GM18907 (cell line): ENCODE data around the gene LSM2.

Source experiments
- ATAC-seq: cut with Tn5 transposase; IDR thresholded peaks from one replicate; pipeline ENCODE4 v1.9.1; 2021; ENCODE audit warnings: mild to moderate bottlenecking, moderate library complexity; ENCODE audit not compliant: unreplicated experiment

LSM2 gene

DNA sequence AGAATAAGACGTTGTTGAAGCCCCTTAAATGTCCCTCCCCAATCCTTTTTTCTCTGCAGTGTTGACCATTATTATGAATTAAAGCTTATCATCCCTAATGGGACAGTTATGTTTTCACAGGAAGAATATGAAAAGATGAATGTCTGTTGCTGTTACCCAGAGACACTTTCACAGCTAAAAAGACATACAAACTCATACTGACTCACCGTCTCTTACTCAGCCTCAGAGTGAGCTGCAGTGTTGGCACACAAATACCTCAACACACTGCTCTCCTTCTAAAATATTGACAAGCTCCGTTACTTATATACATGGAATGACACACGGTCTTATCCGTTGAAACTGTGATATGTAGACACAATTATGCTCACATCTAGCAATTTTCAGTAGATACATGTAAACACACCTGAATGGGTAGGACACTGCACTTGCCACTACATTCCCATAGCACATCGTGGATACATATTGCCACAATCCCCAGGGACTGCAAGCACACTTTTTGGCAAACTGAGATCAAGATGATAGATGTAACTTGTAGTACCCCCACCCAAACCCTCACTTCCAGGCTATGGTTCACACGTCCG is 53.9 kb downstream of the LSM2 start:
- ATAC-seq = no peak

DNA sequence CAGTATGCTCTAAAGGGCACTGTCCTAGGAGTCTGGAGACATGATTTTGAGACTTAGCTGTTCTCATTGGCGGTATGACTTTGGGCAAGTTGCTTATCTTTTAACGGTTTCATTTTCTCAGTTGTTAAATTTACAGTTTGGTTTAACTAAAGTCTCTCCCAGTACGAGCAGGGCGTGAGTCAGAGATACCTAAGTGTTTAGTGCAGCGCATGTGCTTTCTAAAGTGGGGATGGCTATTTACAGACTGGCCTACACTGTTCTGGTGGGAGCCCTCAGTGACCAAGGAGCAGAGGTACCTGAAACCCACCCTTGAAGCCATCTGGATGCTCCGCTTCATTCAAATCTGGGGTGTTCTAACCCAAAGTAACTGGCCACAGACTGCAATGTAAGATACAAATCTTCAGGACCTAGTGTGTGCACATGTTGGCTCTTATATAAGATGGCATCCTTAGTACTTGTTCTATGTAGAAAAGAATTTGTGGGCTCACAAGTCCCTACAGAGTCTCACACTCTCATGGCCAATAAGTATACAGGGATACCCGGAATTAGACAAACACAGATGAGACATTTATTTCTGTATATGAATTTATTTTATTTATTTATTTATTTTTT is 56.2 kb downstream of the LSM2 start:
- ATAC-seq = no peak

DNA sequence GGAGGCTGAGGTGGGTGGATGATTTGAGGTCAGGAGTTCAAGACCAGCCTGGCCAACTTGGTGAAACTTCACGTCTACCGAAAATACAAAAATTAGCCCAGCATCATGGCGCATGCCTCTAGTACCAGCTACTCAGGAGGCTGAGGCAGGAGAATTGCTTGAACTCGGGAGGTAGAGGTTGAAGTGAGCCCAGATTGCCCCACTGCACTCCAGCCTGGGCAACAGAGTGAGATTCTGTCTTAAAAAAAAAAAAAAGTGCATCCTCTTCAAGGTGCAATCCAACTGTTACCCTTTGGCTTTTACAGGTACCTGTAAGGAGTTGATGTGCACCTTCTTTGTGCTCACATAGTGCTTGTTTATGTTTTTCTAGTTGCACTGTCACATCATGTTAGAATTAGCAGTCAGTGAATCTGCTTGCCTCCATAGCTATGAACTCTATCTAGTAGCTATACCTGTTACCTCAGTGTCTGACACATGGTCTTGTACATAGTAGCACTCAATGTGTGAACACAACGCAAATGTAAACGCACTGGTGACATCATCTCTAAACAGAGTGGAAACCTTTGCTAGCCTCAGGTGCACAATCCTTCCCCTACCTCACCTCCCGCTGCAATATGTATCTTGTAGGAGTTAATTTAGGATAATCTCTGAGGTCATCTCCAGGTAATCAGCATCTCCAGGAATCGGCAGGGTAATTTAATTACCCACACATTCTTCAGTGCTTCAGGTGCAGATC is 57.3 kb downstream of the LSM2 start:
- no peak for ATAC-seq
